Measurements from ENCODE around the gene NDFIP2. TPM values are rescaled to one million over a fixed set of nuclear protein-coding genes. Genes with fewer than 3 reads are reported as not detected.

NDFIP2 gene
- total RNA-seq, 1 experiment from 2014 or later, result 27.3 TPM

GRCh38 chr13:79456051-79456450, 24.9 kb upstream of the NDFIP2 start:
- Histone ChIP-seq H3K27me3 (no peaks in the 10 kb centered on the region), H3K4me3 (no peak overlapping the region), H3K9me3 (no peaks in the 10 kb centered on the region), H3K36me3 (no peaks in the 10 kb centered on the region)
- no peak for DNase-seq

DNA sequence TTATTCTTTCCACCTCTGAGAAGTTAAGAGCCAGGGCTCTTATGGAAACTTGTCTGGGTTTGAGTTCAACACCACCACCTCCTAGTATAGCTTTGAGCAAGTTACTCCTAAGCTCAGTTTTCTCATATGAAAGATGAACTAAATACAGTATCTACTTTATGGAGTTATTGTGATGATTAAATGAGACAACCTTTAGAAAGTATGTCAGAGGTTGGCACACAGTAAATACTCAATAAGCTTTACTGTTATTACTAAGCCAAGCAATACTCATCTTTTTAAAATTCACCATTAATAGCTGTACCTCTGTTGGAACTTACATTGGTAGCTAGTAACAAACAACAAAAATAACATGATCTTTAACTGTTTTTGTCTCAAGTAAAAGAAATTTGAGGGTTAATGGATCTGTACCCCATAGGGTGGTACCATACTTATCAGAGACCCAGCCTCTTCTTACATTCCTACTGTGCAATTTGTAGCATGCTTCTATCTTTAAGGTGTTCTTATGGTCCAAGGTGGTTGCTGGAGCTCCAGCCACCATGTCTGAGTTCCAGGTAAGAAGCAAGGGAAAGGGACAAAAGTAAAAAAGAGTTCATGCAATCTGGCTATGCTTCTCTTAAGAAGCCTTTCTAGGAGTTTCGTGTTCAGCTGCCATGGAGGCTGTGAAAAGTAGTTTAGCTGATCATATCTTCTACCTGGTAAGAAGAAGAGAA, 24.1 kb upstream of the NDFIP2 start:
- H3K36me3 ChIP-seq, result no peaks in the 10 kb centered on the region
- no peaks in the 10 kb centered on the region for H3K27me3 ChIP-seq
- DNase-seq, result no peak
- H3K4me3 ChIP-seq, result no peak overlapping the region
- no peaks in the 10 kb centered on the region for H3K9me3 ChIP-seq

DNA sequence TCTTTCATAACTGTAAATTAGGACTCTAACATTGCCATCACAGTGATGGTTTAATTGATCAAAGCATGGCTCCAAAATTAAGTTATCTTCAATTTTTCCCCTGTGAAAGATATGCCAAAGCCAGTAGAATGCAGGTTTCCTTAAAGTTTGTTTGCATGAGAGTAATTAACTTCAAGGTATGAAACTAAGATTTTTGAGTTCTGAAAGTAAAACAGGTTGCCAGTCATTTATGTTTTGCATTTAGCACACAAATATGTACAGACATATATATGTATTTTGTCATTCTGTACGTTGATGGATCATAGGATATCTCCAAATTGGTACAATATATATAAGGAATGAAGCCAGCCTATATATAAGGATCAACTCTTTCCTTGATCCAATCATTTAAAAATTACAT, 23.6 kb upstream of the NDFIP2 start:
- no peak for DNase-seq
- Histone ChIP-seq H3K36me3 (no peaks in the 10 kb centered on the region), H3K27me3 (no peaks in the 10 kb centered on the region), H3K9me3 (no peaks in the 10 kb centered on the region), H3K4me3 (no peak overlapping the region)

DNA sequence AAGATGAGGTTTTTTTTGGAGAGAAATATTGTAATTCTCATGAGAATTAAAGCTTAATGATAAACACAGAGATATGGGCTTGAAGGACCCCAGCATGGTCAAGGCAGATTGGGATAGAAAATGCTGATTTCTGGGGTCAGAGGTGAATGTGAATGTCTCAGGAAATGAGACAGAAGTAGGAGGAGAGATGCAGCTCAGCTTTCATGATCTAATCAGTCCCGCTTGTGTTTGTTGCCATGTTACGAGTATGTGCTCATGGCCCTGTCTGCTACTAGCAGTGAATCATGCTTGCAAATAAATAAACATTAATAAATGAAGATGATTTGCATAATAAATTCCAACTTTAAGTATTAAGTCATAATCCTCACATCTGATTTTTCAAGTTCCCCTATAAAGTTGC, 23.0 kb upstream of the NDFIP2 start:
- no peaks in the 10 kb centered on the region for H3K9me3 ChIP-seq
- no peaks in the 10 kb centered on the region for H3K27me3 ChIP-seq
- no peaks in the 10 kb centered on the region for H3K36me3 ChIP-seq
- no peak overlapping the region for H3K4me3 ChIP-seq
- DNase-seq, result peak; percentile 60

DNA sequence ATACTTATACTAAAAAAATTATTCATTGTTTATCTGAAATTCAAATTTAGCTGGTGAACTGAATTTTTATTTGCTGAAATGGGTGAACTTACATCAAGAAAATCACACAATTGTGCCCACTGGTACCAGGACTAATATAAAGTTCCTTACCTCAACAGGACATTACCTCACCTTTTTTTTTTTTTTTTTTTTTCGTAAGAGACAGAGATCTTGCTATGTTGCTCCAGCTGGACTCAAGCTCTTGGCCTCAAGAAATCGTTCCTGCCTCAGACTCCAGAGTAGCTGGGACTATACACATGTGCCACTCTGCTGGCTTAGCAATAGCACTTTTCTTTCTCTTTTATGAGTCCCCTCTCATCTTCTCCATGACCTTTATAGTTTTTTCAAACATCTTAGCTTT, 22.5 kb upstream of the NDFIP2 start:
- no peaks in the 10 kb centered on the region for H3K27me3 ChIP-seq
- no peak for DNase-seq
- H3K4me3 ChIP-seq, result no peak overlapping the region
- no peaks in the 10 kb centered on the region for H3K9me3 ChIP-seq
- H3K36me3 ChIP-seq, result no peaks in the 10 kb centered on the region

- DNase-seq, result no peak
- H3K4me3 ChIP-seq, result no peak overlapping the region
- H3K9me3 ChIP-seq, result no peaks in the 10 kb centered on the region
- H3K36me3 ChIP-seq, result no peaks in the 10 kb centered on the region
- H3K27me3 ChIP-seq, result no peaks in the 10 kb centered on the region
Observed at GRCh38 chr13:79459906-79460305, 21.0 kb upstream of the NDFIP2 start.

DNA sequence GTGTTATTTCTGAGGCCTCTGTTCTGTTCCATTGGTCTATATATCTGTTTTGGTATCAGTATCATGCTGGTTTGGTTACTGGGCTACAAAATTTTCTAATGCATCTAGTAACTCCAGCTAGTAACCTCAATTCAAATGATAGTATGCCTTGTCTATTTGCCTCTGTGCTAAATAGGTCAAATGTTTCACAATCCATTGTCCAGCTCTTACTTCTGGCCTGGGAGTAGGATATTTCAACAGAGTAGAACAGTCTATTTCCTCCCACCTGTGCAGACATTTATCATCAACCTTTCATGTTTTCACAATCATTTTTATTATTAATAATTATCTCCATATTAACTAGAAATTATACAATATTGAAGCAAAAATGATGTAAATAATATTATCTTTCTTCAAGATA, 18.1 kb upstream of the NDFIP2 start:
- no peaks in the 10 kb centered on the region for H3K27me3 ChIP-seq
- no peak for DNase-seq
- H3K4me3 ChIP-seq, result no peak overlapping the region
- no peaks in the 10 kb centered on the region for H3K36me3 ChIP-seq
- no peaks in the 10 kb centered on the region for H3K9me3 ChIP-seq

DNA sequence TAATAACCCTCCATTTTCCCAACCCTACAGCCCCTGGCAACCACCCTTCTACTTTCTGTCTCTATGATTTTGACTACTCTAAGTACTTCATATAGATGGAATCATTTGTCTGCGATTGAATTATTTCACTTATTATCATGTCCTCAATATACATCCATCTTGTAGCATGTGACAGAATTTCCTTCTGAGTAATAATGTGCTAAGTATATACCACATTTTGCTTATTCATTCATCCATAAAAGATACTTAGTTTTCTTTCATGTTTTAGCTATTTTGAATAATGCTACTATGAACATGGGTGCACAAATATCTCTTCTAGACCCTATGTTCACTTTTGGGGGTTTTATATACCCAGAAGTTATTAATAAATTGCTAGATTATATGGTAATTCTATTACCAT, 17.4 kb upstream of the NDFIP2 start:
- Histone ChIP-seq H3K4me3 (no peak overlapping the region), H3K27me3 (no peaks in the 10 kb centered on the region), H3K36me3 (no peaks in the 10 kb centered on the region), H3K9me3 (no peaks in the 10 kb centered on the region)
- no peak for DNase-seq

DNA sequence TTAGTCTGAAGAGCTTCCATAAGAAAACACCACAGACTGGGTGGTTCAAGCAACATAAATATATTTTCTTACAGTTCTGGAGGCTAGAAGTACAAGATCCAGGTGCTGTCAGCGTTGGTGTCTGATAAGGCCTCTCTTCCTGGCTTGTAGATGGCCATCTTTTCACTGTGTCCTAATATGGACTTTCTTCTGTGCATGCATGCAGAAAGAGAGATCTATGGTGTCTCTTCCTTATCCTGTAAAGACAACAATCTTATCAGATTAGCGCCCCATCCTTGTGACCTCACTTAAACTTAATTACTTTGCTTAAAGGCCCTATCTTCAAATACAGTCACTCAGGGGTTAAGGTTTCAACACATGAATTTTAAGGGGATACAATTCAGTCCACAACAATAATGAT, 14.1 kb upstream of the NDFIP2 start:
- H3K27me3 ChIP-seq, result no peaks in the 10 kb centered on the region
- DNase-seq, result no peak
- no peaks in the 10 kb centered on the region for H3K9me3 ChIP-seq
- H3K4me3 ChIP-seq, result no peak overlapping the region
- no peaks in the 10 kb centered on the region for H3K36me3 ChIP-seq

DNA sequence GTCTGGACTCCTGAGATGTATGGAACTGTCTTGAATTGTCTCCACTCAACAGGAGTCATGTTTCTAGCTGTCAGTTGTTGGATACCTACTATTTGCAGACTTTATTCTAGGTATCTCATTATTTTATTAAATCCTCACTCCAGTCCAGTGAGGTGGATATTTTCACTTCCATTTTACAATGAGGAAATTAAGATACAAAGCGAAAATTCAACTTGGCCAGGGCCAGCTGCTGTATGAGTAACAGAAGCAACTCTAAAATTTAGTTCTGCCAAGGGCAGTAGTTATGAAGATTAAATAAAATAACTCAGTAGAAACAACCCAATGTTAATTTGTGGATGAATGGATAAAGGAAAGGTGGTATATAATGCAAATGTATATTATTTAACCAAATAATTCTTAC, 12.6 kb upstream of the NDFIP2 start:
- Histone ChIP-seq H3K9me3 (no peaks in the 10 kb centered on the region), H3K36me3 (no peaks in the 10 kb centered on the region), H3K27me3 (no peaks in the 10 kb centered on the region)

DNA sequence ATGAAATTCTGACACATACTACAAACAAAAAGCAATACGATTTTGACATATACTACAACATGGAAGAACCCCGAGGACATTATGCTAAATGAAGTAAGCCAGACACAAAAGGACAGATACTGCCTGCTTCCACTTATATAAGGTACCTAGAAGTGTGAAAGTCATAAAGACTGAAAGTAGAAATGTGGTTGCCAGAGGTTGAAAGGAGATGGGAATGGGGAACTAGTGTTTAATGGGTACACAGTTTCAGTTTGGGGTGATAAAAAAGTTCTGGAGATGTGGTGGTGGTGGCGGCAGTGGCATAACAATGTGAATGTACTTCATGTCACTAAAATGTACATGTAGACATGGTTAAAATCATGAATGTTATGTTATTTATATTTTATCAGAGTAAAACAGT, 12.1 kb upstream of the NDFIP2 start:
- Histone ChIP-seq H3K4me3 (no peak overlapping the region), H3K27me3 (no peaks in the 10 kb centered on the region), H3K36me3 (no peaks in the 10 kb centered on the region), H3K9me3 (no peaks in the 10 kb centered on the region)
- no peak for DNase-seq

More for the DNA sequence above, 12.6 kb upstream of the NDFIP2 start:
- no peak overlapping the region for H3K4me3 ChIP-seq
- DNase-seq, result no peak

DNA sequence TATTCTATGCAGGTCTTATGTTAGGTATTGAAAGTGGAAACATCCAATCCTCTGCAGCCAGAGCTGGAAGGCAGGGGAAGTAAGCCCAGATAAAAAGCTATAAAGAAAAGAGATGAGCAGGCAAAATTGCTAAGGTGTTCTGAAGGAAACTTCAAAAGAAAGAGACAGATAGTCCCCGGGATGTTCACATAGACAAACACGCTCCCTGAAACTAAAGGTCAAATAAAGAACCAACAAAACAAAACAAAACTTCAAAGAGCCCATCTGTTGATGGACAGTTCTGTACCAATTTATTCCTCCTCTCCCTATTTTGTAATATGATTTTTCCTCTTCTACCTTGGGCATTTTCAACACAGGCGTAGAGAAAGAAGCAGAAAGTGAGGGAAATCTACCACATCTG, 11.3 kb upstream of the NDFIP2 start:
- no peak overlapping the region for H3K4me3 ChIP-seq
- no peak for DNase-seq
- peaks cover 1% of the 10 kb centered on the region; the same call in 1 of the 2 replicates for H3K9me3 ChIP-seq
- H3K36me3 ChIP-seq, result no peaks in the 10 kb centered on the region
- H3K27me3 ChIP-seq, result no peaks in the 10 kb centered on the region

- Histone ChIP-seq H3K9me3 (peaks cover 5% of the 10 kb centered on the region; the same call in 1 of the 2 replicates), H3K27me3 (no peaks in the 10 kb centered on the region), H3K4me3 (no peak overlapping the region), H3K36me3 (no peaks in the 10 kb centered on the region)
- no peak for DNase-seq
Observed at GRCh38 chr13:79470666-79471065, 10.3 kb upstream of the NDFIP2 start.

DNA sequence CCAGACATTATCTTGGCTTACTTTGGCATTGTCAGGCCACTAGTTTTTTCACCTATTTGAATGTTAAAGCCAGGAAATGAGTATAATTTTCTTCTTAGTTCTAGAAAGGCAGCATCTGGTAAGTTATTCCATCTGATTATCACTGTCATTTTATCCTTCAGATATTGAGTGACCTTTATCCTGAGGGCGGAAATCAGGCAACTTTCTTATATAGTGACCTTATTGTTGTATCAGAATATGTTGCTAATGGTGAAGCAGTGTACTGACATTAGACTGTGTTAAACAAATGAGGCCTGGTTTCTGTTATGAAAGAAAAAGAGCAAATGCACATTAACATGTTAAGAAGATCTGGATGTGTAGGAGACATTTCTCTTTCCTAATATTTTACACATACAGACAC, 5.4 kb upstream of the NDFIP2 start:
- H3K36me3 ChIP-seq, result no peaks in the 10 kb centered on the region
- H3K4me3 ChIP-seq, result no peak overlapping the region
- peaks cover 7% of the 10 kb centered on the region; the same call in 1 of the 2 replicates for H3K27me3 ChIP-seq
- no peak for DNase-seq
- peaks cover 5% of the 10 kb centered on the region; the same call in 1 of the 2 replicates for H3K9me3 ChIP-seq

- Histone ChIP-seq H3K4me3 (no peak overlapping the region), H3K36me3 (no peaks in the 10 kb centered on the region), H3K27me3 (peaks cover 7% of the 10 kb centered on the region; the same call in 1 of the 2 replicates), H3K9me3 (peaks cover 5% of the 10 kb centered on the region; the same call in 1 of the 2 replicates)
- no peak for DNase-seq
Observed at GRCh38 chr13:79477968-79478367, 3.0 kb upstream of the NDFIP2 start.

- Histone ChIP-seq H3K9me3 (peaks cover 1% of the 10 kb centered on the region; the same call in 1 of the 2 replicates), H3K36me3 (no peaks in the 10 kb centered on the region), H3K27me3 (peaks cover 7% of the 10 kb centered on the region; the same call in 1 of the 2 replicates), H3K4me3 (no peak overlapping the region)
- no peak for DNase-seq
Observed at GRCh38 chr13:79479882-79480281, 1.1 kb upstream of the NDFIP2 start.

DNA sequence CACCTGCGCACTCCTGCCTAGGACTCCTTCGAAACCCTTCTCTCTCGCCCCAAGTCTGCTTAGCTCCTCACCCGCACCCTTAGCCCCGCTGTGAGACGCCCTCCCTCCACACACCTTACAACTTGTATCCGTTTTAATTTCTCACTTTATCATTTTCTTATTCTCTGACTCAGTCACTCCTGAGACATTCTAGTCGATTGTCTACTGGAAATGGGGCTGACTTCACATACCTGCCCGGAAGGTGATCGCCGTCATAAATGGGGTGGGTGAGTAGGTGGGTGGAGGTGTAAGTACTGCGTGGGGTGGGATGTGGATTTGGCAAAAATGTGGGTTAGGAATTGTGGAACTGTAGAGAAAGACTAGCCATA, 714 bp downstream of the NDFIP2 start:
- peaks cover 3% of the 10 kb centered on the region; the same call in 1 of the 2 replicates for H3K36me3 ChIP-seq
- H3K9me3 ChIP-seq, result no peaks in the 10 kb centered on the region
- no peak for DNase-seq
- H3K4me3 ChIP-seq, result peak overlapping the region; percentile 73
- peaks cover 7% of the 10 kb centered on the region; the same call in 1 of the 2 replicates for H3K27me3 ChIP-seq

DNA sequence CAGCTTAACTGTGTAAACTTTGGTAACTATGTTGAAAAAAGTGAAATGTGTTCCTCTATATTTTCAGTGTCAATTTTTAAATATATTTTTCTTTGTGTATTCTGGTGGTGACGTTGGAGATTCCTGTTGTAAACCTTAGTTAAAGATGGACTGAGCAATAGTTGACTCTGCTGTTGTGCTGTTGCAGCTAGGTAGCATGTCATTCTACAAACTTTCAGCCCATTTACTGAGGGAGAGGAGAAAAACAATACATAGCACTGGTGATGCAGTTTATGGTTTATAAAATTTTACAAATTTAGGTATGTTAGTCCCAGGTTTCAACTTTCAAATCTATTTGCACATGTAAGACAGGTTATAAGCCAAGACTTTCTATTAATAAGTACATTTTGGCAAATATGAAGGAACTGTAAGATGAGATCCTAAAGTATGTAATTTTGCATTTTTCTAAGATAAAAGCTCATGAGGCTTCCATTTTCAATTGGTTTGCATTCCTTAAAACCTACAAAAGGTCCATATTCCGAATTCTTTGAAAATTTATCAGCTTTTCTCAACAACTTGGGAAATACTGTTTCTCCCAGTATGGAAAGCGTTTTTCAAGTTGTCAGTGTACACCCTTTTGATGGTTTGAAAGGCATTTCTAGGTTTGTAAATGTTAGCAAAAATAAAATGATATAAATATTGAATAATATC, 1.5 kb downstream of the NDFIP2 start:
- Histone ChIP-seq H3K36me3 (peaks cover 3% of the 10 kb centered on the region; the same call in 1 of the 2 replicates), H3K9me3 (no peaks in the 10 kb centered on the region), H3K4me3 (peak overlapping the region; percentile 73), H3K27me3 (peaks cover 4% of the 10 kb centered on the region; the same call in 1 of the 2 replicates)
- DNase-seq, result no peak

Data from MG63 (cell line).